Vagina (tissue), 2 donors: ENCODE results near the gene COMTD1.

ENCODE experiments used
- POLR2A ChIP-seq, 2 donors: fragments of 450-650 bp; IDR thresholded peaks; one replicate each; pipeline ENCODE4 v1.6.1; 2017; ENCODE audit warnings: antibody characterized with exemption in 2 of 2, mild to moderate bottlenecking in 2 of 2, moderate library complexity in 2 of 2
- POLR2AphosphoS5 ChIP-seq, 2 donors: sonication (generic); formaldehyde crosslinking; IDR thresholded peaks; one replicate each; pipeline ENCODE4 v1.9.0; 2017; ENCODE audit warnings: antibody characterized with exemption in 2 of 2, mild to moderate bottlenecking in 2 of 2, low read depth in 1 of 2; ENCODE audit not compliant: insufficient read depth in 1 of 2
- TF ChIP-seq, protein P1 (sequence below), 3 experiments: fragments of 450-650 bp in 2 of 3; fragments of 200-600 bp in 1 of 3; sonication (generic) in 1 of 3; IDR thresholded peaks; one replicate each; pipeline ENCODE4 v1.5.1; 2017 to 2019; ENCODE audit warnings: antibody characterized with exemption in 3 of 3, mild to moderate bottlenecking in 2 of 3, moderate library complexity in 2 of 3

- TF ChIP-seq, protein P1, sequence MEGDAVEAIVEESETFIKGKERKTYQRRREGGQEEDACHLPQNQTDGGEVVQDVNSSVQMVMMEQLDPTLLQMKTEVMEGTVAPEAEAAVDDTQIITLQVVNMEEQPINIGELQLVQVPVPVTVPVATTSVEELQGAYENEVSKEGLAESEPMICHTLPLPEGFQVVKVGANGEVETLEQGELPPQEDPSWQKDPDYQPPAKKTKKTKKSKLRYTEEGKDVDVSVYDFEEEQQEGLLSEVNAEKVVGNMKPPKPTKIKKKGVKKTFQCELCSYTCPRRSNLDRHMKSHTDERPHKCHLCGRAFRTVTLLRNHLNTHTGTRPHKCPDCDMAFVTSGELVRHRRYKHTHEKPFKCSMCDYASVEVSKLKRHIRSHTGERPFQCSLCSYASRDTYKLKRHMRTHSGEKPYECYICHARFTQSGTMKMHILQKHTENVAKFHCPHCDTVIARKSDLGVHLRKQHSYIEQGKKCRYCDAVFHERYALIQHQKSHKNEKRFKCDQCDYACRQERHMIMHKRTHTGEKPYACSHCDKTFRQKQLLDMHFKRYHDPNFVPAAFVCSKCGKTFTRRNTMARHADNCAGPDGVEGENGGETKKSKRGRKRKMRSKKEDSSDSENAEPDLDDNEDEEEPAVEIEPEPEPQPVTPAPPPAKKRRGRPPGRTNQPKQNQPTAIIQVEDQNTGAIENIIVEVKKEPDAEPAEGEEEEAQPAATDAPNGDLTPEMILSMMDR (IDR thresholded peaks at IDR 0.05): no peak
- TF ChIP-seq POLR2A (IDR thresholded peaks at IDR 0.05): no peak
- no peak for TF ChIP-seq POLR2AphosphoS5 (IDR thresholded peaks at IDR 0.05; ENCODE audit: insufficient read depth in 1 of 2, low read depth in 1 of 2)
Measured at GRCh38 chr10:75228278-75228677, 7.5 kb downstream of the COMTD1 start.
